Brain microvascular endothelial cell (primary cell): ENCODE data around the gene COL2A1.

Source experiments
- DNase-seq: peaks from one replicate; pipeline ENCODE4 v3.0.0-alpha.2; 2020
- H3K27ac ChIP-seq: fragments of 250-450 bp; sonication (Bioruptor Pico); 2 replicates; pipeline ENCODE4 v1.5.1; 2020; ENCODE audit warnings: mild to moderate bottlenecking, moderate library complexity
- H3K27me3 ChIP-seq: fragments of 250-450 bp; sonication (Bioruptor Pico); replicated peaks from 2 replicates; pipeline ENCODE4 v1.5.1; 2020; ENCODE audit warnings: mild to moderate bottlenecking
- H3K36me3 ChIP-seq: fragments of 250-450 bp; sonication (Bioruptor Pico); replicated peaks from 2 replicates; pipeline ENCODE4 v1.5.1; 2020; ENCODE audit warnings: mild to moderate bottlenecking
- H3K4me3 ChIP-seq: 2 replicates; pipeline ENCODE4 v1.5.1; 2011; ENCODE audit warnings: low read depth, mild to moderate bottlenecking, control low read depth, low read length, moderate library complexity
- CTCF ChIP-seq: IDR thresholded peaks from 2 replicates; pipeline ENCODE4 v1.5.1; 2011; ENCODE audit warnings: low read depth, mild to moderate bottlenecking, moderate library complexity, low read length, control low read depth, inconsistent platforms; ENCODE audit errors: missing control alignments
- in situ Hi-C: cut with HindIII; loops from 2 replicates; pipeline ENCODE4 v1.10.0; 2017; ENCODE audit warnings: low sequenced_read_pairs, low pct_ligation_motif_present

The COL2A1 gene

GRCh38 chr12:48045965-48046518 lies 41.8 kb upstream of the COL2A1 start:
- no peak overlapping the region for H3K4me3 ChIP-seq
- peaks cover 10% of the 10 kb centered on the region for H3K36me3 ChIP-seq
- H3K27ac ChIP-seq: no peak overlapping the region
- H3K27me3 ChIP-seq: no peaks in the 10 kb centered on the region
- DNase-seq: no peak
- in situ Hi-C loops: no loop called here
- no peak for TF ChIP-seq CTCF

- no peak overlapping the region for H3K4me3 ChIP-seq
- no peak for TF ChIP-seq CTCF
- H3K27me3 ChIP-seq: no peaks in the 10 kb centered on the region
- DNase-seq: no peak
- in situ Hi-C loops: no loop called here
- H3K27ac ChIP-seq: no peak overlapping the region
- H3K36me3 ChIP-seq: peaks cover 10% of the 10 kb centered on the region
Observed at GRCh38 chr12:48045061-48045846, 41.0 kb upstream of the COL2A1 start.

GRCh38 chr12:48044396-48044795 lies 40.1 kb upstream of the COL2A1 start:
- in situ Hi-C loops: no loop called here

GRCh38 chr12:48043771-48044170 lies 39.5 kb upstream of the COL2A1 start:
- no peak overlapping the region for H3K4me3 ChIP-seq
- TF ChIP-seq CTCF: no peak
- in situ Hi-C loops: no loop called here
- H3K36me3 ChIP-seq: peaks cover 10% of the 10 kb centered on the region
- no peaks in the 10 kb centered on the region for H3K27me3 ChIP-seq
- no peak for DNase-seq
- H3K27ac ChIP-seq: no peak overlapping the region

More at GRCh38 chr12:48044396-48044795, 40.1 kb upstream of the COL2A1 start:
- Histone ChIP-seq H3K4me3 (no peak overlapping the region), H3K27ac (no peak overlapping the region), H3K36me3 (peaks cover 10% of the 10 kb centered on the region), H3K27me3 (no peaks in the 10 kb centered on the region)
- DNase-seq: no peak
- no peak for TF ChIP-seq CTCF

- no peak for TF ChIP-seq CTCF
- Histone ChIP-seq H3K36me3 (peaks cover 5% of the 10 kb centered on the region), H3K4me3 (no peak overlapping the region), H3K27me3 (no peaks in the 10 kb centered on the region), H3K27ac (no peak overlapping the region)
- in situ Hi-C loops: no loop called here
- DNase-seq: no peak
Observed at GRCh38 chr12:48041591-48042423, 37.5 kb upstream of the COL2A1 start.
